Anterior cingulate cortex (tissue), 58 donors: Measurements from ENCODE around the gene LRRC71.

Source experiments
- DNase-seq, 58 donors: peaks; one replicate each; lab custom pipeline; 2025; lab: John Stamatoyannopoulos, UW

LRRC71 gene

GRCh38 chr1:156903328-156904091, 16.9 kb upstream of the LRRC71 start:
- DNase-seq = no peak

GRCh38 chr1:156904187-156904959, 16.1 kb upstream of the LRRC71 start:
- DNase-seq = no peak

- no peak for DNase-seq
These were observed 15.3 kb upstream of the LRRC71 start for GRCh38 chr1:156905176-156905575.

- DNase-seq = no peak
These were observed 14.8 kb upstream of the LRRC71 start for GRCh38 chr1:156905651-156906050.

- DNase-seq = no peak
These were observed 14.1 kb upstream of the LRRC71 start for GRCh38 chr1:156906206-156906906.

- no peak for DNase-seq
These were observed 11.9 kb upstream of the LRRC71 start for GRCh38 chr1:156908541-156908940.

- no peak for DNase-seq
These were observed 11.5 kb upstream of the LRRC71 start for GRCh38 chr1:156908955-156909354.

- DNase-seq = no peak
These were observed 10.8 kb upstream of the LRRC71 start for GRCh38 chr1:156909671-156910070.

GRCh38 chr1:156910309-156910782, 10.1 kb upstream of the LRRC71 start:
- peak in 9 of 58 donors; percentile 3 to 28 (median 12) for DNase-seq

- no peak for DNase-seq
These were observed 8.7 kb upstream of the LRRC71 start for GRCh38 chr1:156911577-156912298.

GRCh38 chr1:156912310-156912709, 8.1 kb upstream of the LRRC71 start:
- no peak for DNase-seq

GRCh38 chr1:156912861-156913808, 7.3 kb upstream of the LRRC71 start:
- DNase-seq = peak in 3 of 58 donors; percentile 13 to 61 (median 15)

GRCh38 chr1:156913809-156914387, 6.5 kb upstream of the LRRC71 start:
- no peak for DNase-seq

- no peak for DNase-seq
These were observed 6.0 kb upstream of the LRRC71 start for GRCh38 chr1:156914440-156914856.

- DNase-seq = no peak
These were observed 659 bp downstream of the LRRC71 start for GRCh38 chr1:156921053-156921529.

- no peak for DNase-seq
These were observed 2.7 kb downstream of the LRRC71 start for GRCh38 chr1:156922986-156923669.

- DNase-seq = no peak
These were observed 3.4 kb downstream of the LRRC71 start for GRCh38 chr1:156923670-156924477.
